T-helper 2 cell (primary cell): ENCODE results near the gene PARL.

Source experiments
- DNase-seq, 5 experiments: peaks; one replicate each; pipeline versions ENCODE4 v3.0.0 to v3.0.0-alpha.2; 2012 to 2022

The PARL gene

GRCh38 chr3:183782576-183783276, 102.0 kb downstream of the PARL start:
- DNase-seq = no peak

GRCh38 chr3:183781246-183781645, 103.4 kb downstream of the PARL start:
- no peak for DNase-seq

GRCh38 chr3:183779896-183780465, 104.7 kb downstream of the PARL start:
- no peak for DNase-seq
